GM12878 (cell line): ENCODE data around the gene PRR14L. TPM values are rescaled to one million over a fixed set of nuclear protein-coding genes. Genes with fewer than 3 reads are reported as not detected.
A peak's percentile ranks its signal among the peaks of the same experiment; 100 is the strongest.

Experiments
- BACH1 ChIP-seq: fragments of 450-650 bp; IDR thresholded peaks from 2 replicates; pipeline ENCODE4 v1.6.1; 2017; ENCODE audit warnings: mild to moderate bottlenecking, borderline replicate concordance
- CHD2 ChIP-seq: IDR thresholded peaks from 2 replicates; pipeline ENCODE4 v1.6.1; 2011; ENCODE audit warnings: low read depth, low read length, improper control_type of control experiment, borderline replicate concordance
- CTCF ChIP-seq, 3 experiments: IDR thresholded peaks in 2 of 3; conservative IDR thresholded peaks in 1 of 3; 2 replicates each; pipeline ENCODE4 v1.5.1; 2011; ENCODE audit warnings: low read depth in 3 of 3, low read length in 3 of 3, mild to moderate bottlenecking in 3 of 3, control low read depth in 2 of 3, moderate library complexity in 2 of 3, inconsistent platforms in 1 of 3, mixed read lengths in 1 of 3; ENCODE audit not compliant: control insufficient read depth in 2 of 3, insufficient read depth in 1 of 3; ENCODE audit errors: extremely low read depth in 1 of 3
- DPF2 ChIP-seq: fragments of 450-650 bp; IDR thresholded peaks from 2 replicates; pipeline ENCODE4 v1.6.1; 2017; ENCODE audit warnings: mild to moderate bottlenecking
- EGR1 ChIP-seq, 2 experiments: IDR thresholded peaks; 1 replicate in 1 of 2; 2 replicates in 1 of 2; pipeline ENCODE4 v1.6.1; 2011 to 2012; ENCODE audit warnings: low read depth in 2 of 2, low read length in 2 of 2, borderline replicate concordance in 1 of 2, mild to moderate bottlenecking in 1 of 2, moderate library complexity in 1 of 2
- EP300 ChIP-seq, 2 experiments: fragments of 150-350 bp in 1 of 2; IDR thresholded peaks; 2 replicates each; pipeline ENCODE4 v1.6.1; 2011 to 2012; ENCODE audit warnings: low read depth in 2 of 2, low read length in 2 of 2, borderline replicate concordance in 1 of 2, improper control_type of control experiment in 1 of 2, inconsistent platforms in 1 of 2; ENCODE audit not compliant: control insufficient read depth in 1 of 2
- HDGF ChIP-seq: fragments of 450-650 bp; IDR thresholded peaks from 2 replicates; pipeline ENCODE4 v1.6.1; 2016; ENCODE audit warnings: antibody characterized with exemption
- IKZF1 ChIP-seq: fragments of 450-650 bp; conservative IDR thresholded peaks from 2 replicates; pipeline ENCODE4 v1.6.1; 2017; ENCODE audit warnings: antibody characterized with exemption, mild to moderate bottlenecking
- KDM1A ChIP-seq: fragments of 200-600 bp; sonication (generic); IDR thresholded peaks from 2 replicates; pipeline ENCODE4 v1.6.1; 2016; ENCODE audit warnings: borderline replicate concordance
- MXI1 ChIP-seq: fragments of 150-350 bp; IDR thresholded peaks from 2 replicates; pipeline ENCODE4 v1.6.1; 2011; ENCODE audit warnings: low read depth, mild to moderate bottlenecking, inconsistent platforms, low read length, improper control_type of control experiment
- NFYB ChIP-seq: IDR thresholded peaks from 2 replicates; pipeline ENCODE4 v1.6.1; 2011; ENCODE audit warnings: low read depth, mild to moderate bottlenecking, low read length, improper control_type of control experiment, moderate library complexity; ENCODE audit not compliant: insufficient read depth
- NKRF ChIP-seq: fragments of 450-650 bp; conservative IDR thresholded peaks from 2 replicates; pipeline ENCODE4 v1.6.1; 2017; ENCODE audit warnings: mild to moderate bottlenecking, moderate library complexity
- POLR2AphosphoS5 ChIP-seq: IDR thresholded peaks from 2 replicates; pipeline ENCODE4 v1.6.1; 2011; ENCODE audit warnings: mild to moderate bottlenecking, low read length, inconsistent platforms
- SIX5 ChIP-seq: IDR thresholded peaks from 2 replicates; pipeline ENCODE4 v1.6.1; 2011; ENCODE audit warnings: mild to moderate bottlenecking, low read depth, low read length, moderate library complexity; ENCODE audit not compliant: severe bottlenecking
- SMAD1 ChIP-seq: fragments of 450-650 bp; IDR thresholded peaks from 2 replicates; pipeline ENCODE4 v1.6.1; 2018; ENCODE audit warnings: mild to moderate bottlenecking, low read depth; ENCODE audit not compliant: partially characterized antibody
- SPI1 ChIP-seq: IDR thresholded peaks from 2 replicates; pipeline ENCODE4 v1.6.1; 2011; ENCODE audit warnings: low read depth, mild to moderate bottlenecking, low read length, moderate library complexity, borderline replicate concordance; ENCODE audit not compliant: insufficient read depth
- TCF12 ChIP-seq: IDR thresholded peaks from 2 replicates; pipeline ENCODE4 v1.6.1; 2011; ENCODE audit warnings: low read depth, mild to moderate bottlenecking, low read length
- polyA plus RNA-seq, 11 experiments: library from polyadenylated mRNA; depleted of rRNA in 4 of 11; unstranded in 6 of 11; stranded (reverse) in 5 of 11; fragments of >200 nt; fragmentation: Nextera tagmentation in 4 of 11; fragmentation: Illumina TruSeq in 1 of 11; extraction: Ambion mirVana in 4 of 11; extraction: Trizol in 1 of 11; gene quantifications; 1 replicate in 1 of 11; 2 replicates in 10 of 11; pipeline versions ENCODE4 v1.2.1 to v1.2.3, GENCODE V29; 2011 to 2016; ENCODE audit warnings: inconsistent platforms in 2 of 11, missing spikeins in 2 of 11, low read depth in 1 of 11
- total RNA-seq, 4 experiments: library from RNA; depleted of rRNA in 3 of 4; stranded (reverse); fragments of >200 nt in 3 of 4; fragmentation: Illumina TruSeq in 1 of 4; extraction: Trizol in 1 of 4; gene quantifications; 2 replicates each; pipeline versions ENCODE4 v1.2.1 to v1.2.3, GENCODE V29; 2013 to 2021

PRR14L gene
- total and polyA plus RNA-seq, 10 of the 15 experiments (the other 5 are each of a cell fraction or from before 2014, with no cell fraction given), result 4.2 to 49.0 (median 21.4) TPM

GRCh38 chr22:31637891-31638618 is 111.9 kb downstream of the PRR14L start (continued):
- TF ChIP-seq NKRF (0 out of 2 replicates have a peak, but pooled peaks have one; percentile 14), DPF2 (peak; percentile 16; the same call in 1 of the 2 replicates), HDGF (peak; percentile 81), IKZF1 (peak; percentile 70; the same call in 1 of the 2 replicates), EP300 (IDR thresholded peaks at IDR 0.05; ENCODE audit: borderline replicate concordance in 1 of 2, control insufficient read depth in 1 of 2, low read depth in 2 of 2, low read length in 2 of 2) (0 out of 4 replicates have a peak, but pooled peaks of 1 of the 2 experiments have one; percentile 9), BACH1 (peak; percentile 27; the same call in 1 of the 2 replicates), CTCF (IDR thresholded peaks at IDR 0.05 in 2 of 3, conservative IDR thresholded peaks at IDR 0.05 in 1 of 3; ENCODE audit: control insufficient read depth in 2 of 3, extremely low read depth in 1 of 3, insufficient read depth in 1 of 3, low read depth in 3 of 3, low read length in 3 of 3) (no peak), EGR1 (IDR thresholded peaks at IDR 0.05; ENCODE audit: borderline replicate concordance in 1 of 2, low read depth in 2 of 2, low read length in 2 of 2) (no peak), KDM1A (no peak), SPI1 (peak; percentile 73), SMAD1 (peak; percentile 14), POLR2AphosphoS5 (peak; percentile 81), CHD2 (0 out of 2 replicates have a peak, but pooled peaks have one; percentile 6), NFYB (0 out of 2 replicates have a peak, but pooled peaks have one; percentile 25), SIX5 (no peak), MXI1 (peak; percentile 8; the same call in 1 of the 2 replicates), TCF12 (peak; percentile 38; the same call in 1 of the 2 replicates)
- TF ChIP-seq, all 136 proteins: peak for 23
